Neural crest cell (in vitro differentiated cells): Measurements from ENCODE around the gene ABHD1. TPM values are rescaled to one million over a fixed set of nuclear protein-coding genes. Genes with fewer than 3 reads are reported as not detected.
A peak's percentile ranks its signal among the peaks of the same experiment; 100 is the strongest.

Experiments used
- DNase-seq: peaks from one replicate; pipeline ENCODE4 v3.0.0; 2021; ENCODE audit warnings: low read depth, mixed read lengths, low spot score
- H3K27ac Mint-ChIP-seq: one replicate; pipeline ENCODE4 v1.8.0; 2021; ENCODE audit warnings: mild to moderate bottlenecking, mixed read lengths; ENCODE audit not compliant: unreplicated experiment
- H3K27me3 Mint-ChIP-seq: 2 replicates; pipeline ENCODE4 v1.8.0; 2021; ENCODE audit warnings: low read depth, mild to moderate bottlenecking, mixed read lengths
- H3K36me3 Mint-ChIP-seq: 2 replicates; pipeline ENCODE4 v1.8.0; 2021; ENCODE audit warnings: low read depth, mild to moderate bottlenecking, mixed read lengths
- H3K4me1 Mint-ChIP-seq: 2 replicates; pipeline ENCODE4 v1.8.0; 2021; ENCODE audit warnings: mixed read lengths
- H3K4me3 Mint-ChIP-seq: one replicate; pipeline ENCODE4 v1.8.0; 2021; ENCODE audit warnings: mild to moderate bottlenecking, mixed read lengths
- H3K9me3 Mint-ChIP-seq: 2 replicates; pipeline ENCODE4 v1.8.0; 2021; ENCODE audit warnings: mixed read lengths
- total RNA-seq: library from RNA; stranded (reverse); gene quantifications from 2 replicates; pipeline ENCODE4 v1.2.1, GENCODE V29; 2021
- TF ChIP-seq, protein P1 (sequence below): fragments of 200-600 bp; sonication (generic); conservative IDR thresholded peaks from 2 replicates; pipeline ENCODE4 v1.5.0; 2021; ENCODE audit warnings: antibody characterized with exemption, mild to moderate bottlenecking

The ABHD1 gene
- total RNA-seq, 1 donor from 2014 or later = 0.47 TPM

DNA sequence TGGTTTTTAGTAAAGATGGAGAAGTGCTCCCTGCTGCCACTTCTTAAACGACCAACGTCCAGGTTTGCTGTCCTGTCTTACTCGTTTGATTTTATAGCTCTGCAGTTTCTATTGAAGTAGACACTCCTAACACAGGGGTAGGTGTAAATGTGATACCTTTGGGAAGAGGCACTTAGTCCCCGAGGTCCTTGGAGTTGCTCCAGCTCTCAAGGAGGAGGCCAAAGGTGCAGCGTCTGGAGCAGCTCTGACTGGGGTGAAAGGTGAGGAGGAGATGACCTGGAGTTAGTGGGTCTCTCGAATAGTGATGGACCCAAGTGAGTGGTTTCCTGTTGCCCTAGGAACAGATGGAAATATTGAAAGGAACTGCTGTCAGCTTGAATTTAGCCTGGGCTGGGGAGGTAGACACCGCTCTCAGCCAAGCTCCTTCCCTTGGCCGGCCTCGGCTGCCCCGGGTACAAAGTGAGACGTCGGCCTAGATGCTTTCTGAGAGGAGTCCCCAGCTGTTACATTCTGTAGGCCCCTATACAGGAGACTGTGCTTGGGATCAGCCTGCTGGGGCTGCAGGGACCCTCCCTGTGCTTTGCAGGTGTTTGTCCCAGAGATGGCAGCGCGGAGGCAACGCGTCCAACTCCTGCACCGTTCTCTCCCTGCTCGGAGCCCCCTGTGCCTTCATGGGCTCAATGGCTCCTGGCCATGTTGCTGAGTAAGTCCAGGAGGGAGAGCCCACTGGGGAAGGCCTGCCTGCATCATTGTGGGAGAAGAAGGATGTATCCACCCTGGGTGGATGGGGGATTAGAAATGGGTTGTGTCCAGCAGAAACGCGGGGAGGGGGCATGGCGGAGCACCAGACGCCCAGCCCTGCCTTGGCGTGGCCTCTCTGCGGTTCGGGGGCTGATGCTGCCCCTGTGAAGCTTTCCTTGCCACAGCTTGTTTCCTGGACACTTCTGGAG is 31.6 kb upstream of the ABHD1 start:
- Mint-ChIP-seq H3K27me3 (peaks cover 4% of the 10 kb centered on the region), H3K9me3 (no peaks in the 10 kb centered on the region), H3K4me1 (peaks cover 19% of the 10 kb centered on the region), H3K36me3 (no peaks in the 10 kb centered on the region), H3K4me3 (no peak overlapping the region), H3K27ac (no peak overlapping the region)
- TF ChIP-seq, protein P1, sequence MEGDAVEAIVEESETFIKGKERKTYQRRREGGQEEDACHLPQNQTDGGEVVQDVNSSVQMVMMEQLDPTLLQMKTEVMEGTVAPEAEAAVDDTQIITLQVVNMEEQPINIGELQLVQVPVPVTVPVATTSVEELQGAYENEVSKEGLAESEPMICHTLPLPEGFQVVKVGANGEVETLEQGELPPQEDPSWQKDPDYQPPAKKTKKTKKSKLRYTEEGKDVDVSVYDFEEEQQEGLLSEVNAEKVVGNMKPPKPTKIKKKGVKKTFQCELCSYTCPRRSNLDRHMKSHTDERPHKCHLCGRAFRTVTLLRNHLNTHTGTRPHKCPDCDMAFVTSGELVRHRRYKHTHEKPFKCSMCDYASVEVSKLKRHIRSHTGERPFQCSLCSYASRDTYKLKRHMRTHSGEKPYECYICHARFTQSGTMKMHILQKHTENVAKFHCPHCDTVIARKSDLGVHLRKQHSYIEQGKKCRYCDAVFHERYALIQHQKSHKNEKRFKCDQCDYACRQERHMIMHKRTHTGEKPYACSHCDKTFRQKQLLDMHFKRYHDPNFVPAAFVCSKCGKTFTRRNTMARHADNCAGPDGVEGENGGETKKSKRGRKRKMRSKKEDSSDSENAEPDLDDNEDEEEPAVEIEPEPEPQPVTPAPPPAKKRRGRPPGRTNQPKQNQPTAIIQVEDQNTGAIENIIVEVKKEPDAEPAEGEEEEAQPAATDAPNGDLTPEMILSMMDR = no peak
- no peak for DNase-seq

DNA sequence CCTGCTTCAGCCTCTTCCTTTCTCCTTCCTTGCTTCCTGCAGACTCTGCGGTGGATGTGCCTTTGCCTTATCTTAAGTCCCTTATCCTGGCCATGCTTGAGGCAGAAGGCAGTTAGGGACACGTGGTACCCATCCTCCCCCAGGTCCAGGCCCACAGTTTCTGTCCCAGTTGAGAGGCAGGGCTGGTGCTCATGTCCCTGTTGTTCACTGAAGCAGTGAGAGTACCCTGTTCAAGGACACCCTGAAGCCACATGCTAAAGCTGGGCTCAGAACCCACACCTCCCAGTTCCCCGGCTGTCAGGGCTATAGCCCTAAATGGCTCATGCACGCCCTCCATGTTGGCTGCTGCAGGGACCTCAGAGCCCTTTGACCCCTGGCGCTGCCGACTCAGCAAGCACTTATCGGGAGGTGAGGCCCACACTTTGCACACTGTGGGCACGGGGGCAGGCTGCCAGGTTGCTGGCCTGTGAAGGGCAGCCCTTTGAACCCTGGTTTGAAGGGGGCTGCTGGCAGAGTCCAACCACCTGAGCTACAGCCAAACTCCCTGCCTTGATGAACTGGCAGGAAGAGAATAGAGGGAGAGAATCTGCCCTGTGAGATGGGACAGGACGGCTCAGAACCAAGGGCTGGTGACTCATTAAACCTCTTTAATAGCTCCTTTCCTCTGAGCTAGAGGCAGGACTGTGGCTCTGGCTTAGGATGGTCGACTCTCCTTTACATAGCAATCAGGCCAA is 30.8 kb upstream of the ABHD1 start:
- TF ChIP-seq, protein P1 = no peak
- Mint-ChIP-seq H3K4me1 (peaks cover 11% of the 10 kb centered on the region), H3K36me3 (no peaks in the 10 kb centered on the region), H3K4me3 (no peak overlapping the region), H3K27ac (no peak overlapping the region), H3K27me3 (no peaks in the 10 kb centered on the region), H3K9me3 (no peaks in the 10 kb centered on the region)
- no peak for DNase-seq

DNA sequence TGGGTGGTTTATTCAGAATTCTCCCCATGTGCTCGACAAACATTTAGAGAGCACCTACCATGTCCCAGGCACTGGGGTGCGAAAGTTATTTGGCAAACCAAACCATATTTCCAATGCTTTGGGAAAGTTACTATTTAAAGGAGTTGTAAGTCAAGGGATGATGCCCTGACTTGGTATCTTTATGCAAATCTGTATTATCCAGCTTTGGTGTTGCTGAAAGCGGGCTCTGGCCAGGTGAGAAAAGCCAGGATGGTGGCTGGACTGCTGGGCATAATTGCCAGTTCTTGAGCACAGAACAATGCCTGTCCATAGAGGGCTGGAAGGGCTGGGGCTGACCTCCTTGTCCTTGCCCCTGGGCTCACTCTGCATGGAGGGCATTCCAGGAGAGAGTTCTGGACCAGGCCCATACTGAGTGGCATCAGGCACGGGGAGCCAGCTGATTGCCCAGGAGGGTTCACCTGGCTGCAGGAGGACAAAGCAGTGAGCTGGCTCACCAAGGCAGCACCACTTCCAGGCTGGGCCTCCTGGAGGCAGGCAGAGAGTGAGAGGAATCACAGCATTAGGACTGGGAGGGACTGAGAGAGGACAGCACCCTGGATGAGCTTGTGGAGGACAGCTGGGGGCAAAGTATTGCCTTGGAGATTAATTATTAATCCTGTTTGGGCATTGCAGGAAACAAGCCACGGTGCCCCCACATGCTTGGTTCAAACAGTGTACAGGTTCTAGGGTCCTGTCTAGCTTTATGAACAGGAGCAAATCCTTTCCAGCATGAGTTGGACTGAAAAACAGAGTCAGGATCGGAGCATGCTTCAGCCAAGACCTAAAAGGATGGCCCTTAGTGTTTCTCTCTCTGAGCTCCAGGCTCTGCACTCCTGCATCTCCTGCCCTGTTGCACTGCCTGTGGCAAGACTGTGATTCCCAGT is 29.9 kb upstream of the ABHD1 start:
- Mint-ChIP-seq H3K27me3 (no peaks in the 10 kb centered on the region), H3K4me1 (peaks cover 11% of the 10 kb centered on the region), H3K4me3 (no peak overlapping the region), H3K36me3 (no peaks in the 10 kb centered on the region), H3K9me3 (no peaks in the 10 kb centered on the region), H3K27ac (peak overlapping the region; percentile 71)
- TF ChIP-seq, protein P1 = no peak
- DNase-seq = no peak

DNA sequence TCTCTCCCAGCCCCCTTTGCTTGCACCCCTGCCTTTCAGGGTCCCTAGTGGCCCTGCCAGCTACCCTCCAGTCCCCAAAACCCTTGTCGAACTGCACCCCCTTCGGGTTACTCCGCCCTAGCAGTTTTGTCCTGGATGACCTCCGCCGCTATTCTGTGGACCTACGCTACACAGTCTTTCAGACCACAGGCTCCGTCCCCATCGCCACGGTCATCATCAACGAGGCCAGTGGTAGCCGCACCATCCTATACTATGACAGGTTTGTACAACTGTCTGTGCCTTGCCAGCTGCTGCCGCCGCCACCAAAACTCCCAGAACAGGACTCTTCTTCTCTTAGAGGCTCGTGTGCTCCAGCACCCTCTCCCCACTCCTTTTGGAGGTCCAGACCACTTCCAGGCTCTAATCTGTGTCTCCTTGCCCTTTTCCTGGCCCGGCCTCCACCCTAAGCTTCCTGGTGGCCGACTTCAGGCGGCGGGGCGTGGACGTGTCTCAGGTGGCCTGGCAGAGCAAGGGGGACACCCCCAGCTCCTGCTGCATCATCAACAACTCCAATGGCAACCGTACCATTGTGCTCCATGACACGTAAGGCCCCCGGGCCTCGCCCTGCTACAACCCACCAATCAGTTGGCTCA is 29.1 kb upstream of the ABHD1 start:
- Mint-ChIP-seq H3K36me3 (no peaks in the 10 kb centered on the region), H3K27me3 (no peaks in the 10 kb centered on the region), H3K9me3 (no peaks in the 10 kb centered on the region), H3K4me1 (peaks cover 11% of the 10 kb centered on the region), H3K4me3 (no peak overlapping the region), H3K27ac (no peak overlapping the region)
- TF ChIP-seq, protein P1 = no peak
- no peak for DNase-seq

DNA sequence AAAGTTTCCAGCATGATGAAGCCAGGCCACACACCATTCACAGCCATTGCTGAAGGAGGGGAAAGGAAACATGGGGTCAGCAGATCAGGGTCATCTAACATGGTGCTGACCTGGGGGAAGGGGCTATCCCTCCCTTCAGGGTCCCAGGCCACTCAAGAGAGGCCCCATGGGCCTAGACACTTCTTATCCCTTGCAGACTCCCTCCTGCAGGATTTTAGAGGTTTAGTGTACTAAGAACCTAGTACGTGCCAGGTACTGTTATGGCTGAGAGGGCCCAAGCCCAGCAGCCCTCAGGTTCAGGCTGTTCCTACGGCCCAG is 28.2 kb upstream of the ABHD1 start:
- Mint-ChIP-seq H3K36me3 (no peaks in the 10 kb centered on the region), H3K27me3 (no peaks in the 10 kb centered on the region), H3K4me1 (peaks cover 11% of the 10 kb centered on the region), H3K9me3 (no peaks in the 10 kb centered on the region), H3K4me3 (no peak overlapping the region), H3K27ac (no peak overlapping the region)
- DNase-seq = no peak
- TF ChIP-seq, protein P1 = no peak
